GM18870 (cell line): ENCODE measurements around the gene CAMKV.

Source experiments
- ATAC-seq: cut with Tn5 transposase; IDR thresholded peaks from one replicate; pipeline ENCODE4 v1.9.1; 2021; ENCODE audit warnings: moderate library complexity; ENCODE audit not compliant: unreplicated experiment

CAMKV gene

DNA sequence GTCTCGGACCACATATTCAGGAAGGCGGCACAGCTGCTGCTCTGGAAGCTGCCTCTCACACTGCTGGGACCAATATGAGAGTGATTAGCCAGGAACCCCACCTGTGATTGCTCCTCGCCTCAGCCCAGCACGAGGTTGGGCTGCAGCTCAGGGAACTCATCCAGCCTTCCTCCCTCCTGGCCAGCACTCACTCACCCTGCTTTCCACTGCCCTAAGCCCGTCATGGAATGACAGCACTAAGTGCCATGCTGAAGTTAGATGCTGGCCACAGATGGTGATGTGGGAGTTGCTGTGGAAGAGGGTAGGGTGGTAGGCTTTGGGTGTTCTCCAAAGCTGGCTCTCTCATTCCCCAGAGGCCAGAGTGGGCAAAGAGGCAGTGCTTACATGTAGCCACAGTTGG lies 26.6 kb upstream of the CAMKV start:
- no peak for ATAC-seq

DNA sequence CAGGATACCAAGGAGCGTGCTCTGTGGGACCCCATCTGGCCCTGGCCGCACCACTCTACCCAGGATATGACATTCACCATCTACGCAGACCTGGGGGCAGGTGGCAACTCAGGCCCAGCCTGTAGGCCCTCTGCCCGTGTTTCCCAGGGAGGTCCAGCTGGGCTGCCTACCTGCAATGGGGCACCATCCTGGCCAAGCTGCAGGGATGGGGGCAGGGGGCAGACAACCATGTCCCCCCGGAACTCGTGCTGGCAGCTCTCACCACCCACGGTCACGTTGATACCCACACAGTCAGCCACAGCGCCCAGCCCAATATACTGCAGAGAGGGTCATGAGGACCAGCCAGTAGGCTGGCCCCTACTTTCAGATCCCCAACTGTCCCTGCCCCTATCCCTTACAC lies 26.1 kb upstream of the CAMKV start:
- no peak for ATAC-seq

DNA sequence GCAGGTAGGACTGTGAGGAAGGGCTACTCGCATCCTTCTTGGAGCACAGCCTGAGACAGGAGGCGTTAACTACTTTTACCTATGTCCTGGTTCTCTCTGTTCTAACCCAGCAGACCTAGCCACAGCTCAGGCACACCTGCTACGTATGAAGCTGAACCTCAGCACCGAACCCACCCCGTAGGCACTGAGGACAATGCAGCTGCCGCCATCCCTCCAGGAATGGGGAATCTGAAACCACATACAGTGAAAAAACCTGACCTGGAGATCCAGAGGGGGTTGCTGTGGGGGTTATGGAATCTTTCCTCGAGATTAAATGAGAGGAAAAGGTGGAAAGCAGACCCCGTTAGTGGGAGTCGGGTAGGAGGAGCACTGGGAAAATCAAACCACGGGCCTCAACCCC lies 19.6 kb upstream of the CAMKV start:
- no peak for ATAC-seq

DNA sequence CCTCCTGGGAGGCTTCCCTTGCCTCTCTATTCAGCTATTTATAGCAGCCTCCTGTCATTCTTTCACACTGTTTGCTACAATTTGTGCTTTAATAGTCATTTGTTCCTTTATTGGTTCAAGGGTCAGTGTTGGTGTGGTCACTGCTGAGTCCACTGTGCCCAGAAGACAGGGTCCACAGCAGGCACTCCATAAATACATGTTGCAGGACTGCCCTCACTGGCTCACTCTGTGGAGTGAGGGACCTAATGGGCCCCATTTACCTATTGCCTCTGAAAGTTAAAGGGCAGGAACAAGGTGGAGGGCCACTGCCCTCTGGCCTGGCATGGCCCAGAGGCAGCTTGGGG lies 17.2 kb upstream of the CAMKV start:
- ATAC-seq: no peak

DNA sequence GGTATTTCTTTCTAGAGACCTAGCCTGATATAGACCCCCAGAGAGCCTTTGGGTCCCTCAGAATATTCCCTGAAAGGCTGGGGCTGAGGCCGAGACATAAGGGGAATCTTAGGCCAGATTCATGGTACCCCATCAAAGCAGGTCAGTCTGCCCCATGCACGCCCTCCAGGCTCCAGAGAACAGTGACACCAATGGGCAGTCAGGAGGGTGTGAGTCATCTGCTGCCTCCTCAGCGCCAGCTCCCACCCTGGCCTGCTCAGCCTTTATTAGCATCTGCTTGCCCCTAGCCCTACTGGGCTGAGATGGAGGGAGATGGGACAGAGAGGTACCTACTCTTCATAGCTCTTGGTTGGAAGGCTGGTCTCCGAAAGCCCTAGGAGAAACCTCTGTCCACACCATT lies 14.3 kb upstream of the CAMKV start:
- no peak for ATAC-seq

DNA sequence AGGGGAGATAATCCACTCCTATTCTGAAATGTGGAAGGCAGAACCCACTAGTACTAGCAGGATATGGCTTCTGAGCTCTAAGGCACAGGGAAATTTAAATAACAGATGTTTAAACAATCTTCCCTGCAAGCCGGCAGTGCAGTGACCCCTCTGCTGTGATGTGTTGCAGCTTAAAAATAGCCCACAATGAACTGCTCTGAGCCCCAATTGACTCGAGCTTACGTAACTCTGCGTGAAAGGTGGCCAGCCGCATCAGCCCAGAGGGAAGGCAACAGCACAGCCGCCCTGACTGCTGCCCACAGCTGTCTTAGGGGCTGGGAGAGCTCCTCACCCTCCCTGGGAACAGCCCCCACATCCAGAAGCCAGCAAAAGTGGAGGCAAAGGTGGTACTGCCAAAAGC lies 12.5 kb upstream of the CAMKV start:
- no peak for ATAC-seq

DNA sequence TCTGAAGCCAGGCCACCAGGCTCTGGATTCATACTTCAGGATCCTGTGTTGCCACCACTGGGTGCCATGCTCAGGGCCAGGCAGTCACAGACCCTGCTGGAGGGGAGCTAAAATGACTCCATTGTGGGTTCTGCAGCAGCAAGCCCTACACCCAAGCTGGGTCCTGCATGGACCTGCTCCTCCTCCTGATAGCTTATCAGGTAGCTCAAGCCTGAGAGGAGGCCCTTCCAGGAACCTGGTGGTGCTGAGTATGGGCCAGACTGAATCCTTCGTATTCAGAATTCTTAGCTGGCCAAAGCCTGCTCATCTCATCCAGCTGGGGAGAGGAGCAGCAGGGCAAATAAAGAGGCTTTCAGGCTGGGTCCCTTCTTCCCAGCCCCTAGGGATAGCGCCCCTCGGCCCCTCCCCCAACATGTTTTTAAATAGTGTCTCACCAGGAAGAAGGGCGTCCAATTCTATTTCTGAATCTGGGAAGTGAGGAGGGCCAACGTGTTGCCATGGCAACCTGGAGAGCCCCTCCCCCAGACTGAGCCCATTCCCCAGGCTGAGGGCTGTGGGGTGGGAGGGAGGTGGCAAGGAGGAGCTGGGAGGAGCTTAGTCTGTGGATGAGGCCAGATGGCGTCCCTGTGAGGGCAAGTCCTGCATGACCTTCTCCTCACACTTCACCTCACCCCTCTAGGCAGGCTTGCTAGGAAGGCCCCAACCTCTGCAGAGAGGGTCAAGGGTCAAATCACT lies 11.0 kb upstream of the CAMKV start:
- ATAC-seq: no peak

DNA sequence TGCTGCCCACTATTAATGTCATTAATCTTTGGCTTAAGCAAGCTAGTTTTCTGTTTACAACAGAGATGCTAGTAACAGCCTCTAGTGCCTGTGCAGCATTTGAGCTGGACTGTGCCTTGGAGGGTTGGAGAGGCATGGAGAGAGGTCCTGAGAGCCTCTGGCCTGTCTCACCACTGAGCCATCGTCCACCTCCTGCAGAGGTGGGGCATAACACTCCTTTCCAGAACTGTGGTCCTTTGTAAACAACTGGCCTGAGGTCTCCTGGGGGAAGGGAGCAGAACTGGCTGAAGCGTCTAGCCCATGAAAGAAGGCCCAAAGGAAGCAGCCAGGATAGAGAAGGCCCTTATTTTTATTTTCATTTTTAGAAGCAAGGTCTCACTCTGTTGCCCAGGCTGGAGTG lies 10.0 kb upstream of the CAMKV start:
- no peak for ATAC-seq

DNA sequence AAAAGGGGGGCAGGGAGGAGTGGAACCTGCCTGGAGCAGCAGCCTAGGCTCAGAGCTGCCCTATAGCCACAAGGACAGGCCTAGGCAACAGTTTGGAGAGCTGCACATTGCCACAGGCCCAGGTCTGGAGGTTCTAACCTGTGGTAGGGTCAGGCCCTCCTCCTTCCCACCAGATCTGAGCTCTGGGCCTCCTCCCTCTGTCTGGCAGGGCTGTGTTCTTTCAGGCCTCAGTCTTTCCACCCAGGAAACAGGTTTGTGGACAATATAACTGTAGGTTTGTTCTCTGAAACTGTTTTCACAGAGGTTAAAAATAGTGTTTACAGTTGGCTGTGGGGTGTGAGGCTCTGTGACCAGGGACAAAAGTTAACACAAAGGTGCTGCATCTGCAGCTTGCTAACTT lies 9.0 kb upstream of the CAMKV start:
- no peak for ATAC-seq

DNA sequence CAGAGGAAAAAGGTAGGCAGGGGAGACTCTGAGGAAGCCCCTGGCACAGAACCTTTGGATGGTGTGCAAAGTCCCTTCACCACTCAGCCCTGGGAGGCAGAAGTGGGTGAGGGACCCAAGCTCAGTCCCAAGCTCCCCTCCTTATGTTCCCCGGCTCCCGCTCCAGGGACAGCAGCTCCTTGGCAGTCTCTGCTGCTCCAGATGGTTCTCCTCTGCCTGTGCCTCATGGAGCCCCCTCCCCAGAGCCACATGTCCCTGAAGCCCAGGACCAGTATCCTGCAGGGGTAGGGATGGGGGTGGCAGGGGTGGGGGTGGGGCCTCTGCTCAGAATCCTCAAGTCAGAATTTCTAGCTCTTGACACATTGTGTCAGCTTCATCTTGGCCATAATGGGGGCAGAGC lies 8.0 kb upstream of the CAMKV start:
- no peak for ATAC-seq

DNA sequence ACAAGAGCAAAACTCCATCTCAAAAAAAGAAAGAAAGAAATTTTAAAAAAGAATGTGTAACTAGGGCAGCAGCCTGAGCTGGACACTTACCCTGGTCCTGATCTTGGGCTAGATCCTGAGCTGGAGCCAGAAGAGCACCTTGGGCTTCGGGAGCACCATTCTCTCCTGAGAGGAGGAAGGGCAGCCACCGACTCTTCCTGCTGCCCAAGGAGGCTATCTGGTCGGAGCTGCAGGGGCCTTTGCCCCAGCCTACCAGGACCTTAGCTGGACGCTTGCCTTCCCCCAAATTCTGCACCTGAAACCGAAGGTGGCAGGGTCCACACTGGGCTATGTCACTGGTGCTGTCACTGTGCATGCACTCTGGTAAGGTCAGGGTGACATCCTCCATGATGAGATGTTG lies 6.9 kb upstream of the CAMKV start:
- no peak for ATAC-seq

DNA sequence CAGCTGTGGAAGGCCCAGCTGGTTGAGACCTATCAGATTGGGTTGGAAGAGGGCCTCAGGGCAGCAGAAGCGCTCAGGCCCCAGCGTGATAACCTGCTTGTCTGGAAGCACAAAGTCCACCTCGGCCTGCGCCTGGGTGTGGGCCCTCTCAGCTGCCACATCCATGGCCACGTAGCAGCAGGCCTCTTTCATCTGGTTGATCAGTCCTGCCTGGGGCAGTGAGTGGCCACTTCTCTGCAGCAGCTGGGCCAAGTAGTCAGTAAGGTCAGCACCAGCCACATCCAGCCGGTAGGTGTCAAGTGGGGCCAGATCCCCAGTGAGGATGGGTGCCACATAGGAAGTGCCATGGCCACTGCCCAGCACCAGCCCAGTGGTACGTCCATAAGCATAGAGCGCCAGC lies 3.9 kb upstream of the CAMKV start:
- no peak for ATAC-seq

DNA sequence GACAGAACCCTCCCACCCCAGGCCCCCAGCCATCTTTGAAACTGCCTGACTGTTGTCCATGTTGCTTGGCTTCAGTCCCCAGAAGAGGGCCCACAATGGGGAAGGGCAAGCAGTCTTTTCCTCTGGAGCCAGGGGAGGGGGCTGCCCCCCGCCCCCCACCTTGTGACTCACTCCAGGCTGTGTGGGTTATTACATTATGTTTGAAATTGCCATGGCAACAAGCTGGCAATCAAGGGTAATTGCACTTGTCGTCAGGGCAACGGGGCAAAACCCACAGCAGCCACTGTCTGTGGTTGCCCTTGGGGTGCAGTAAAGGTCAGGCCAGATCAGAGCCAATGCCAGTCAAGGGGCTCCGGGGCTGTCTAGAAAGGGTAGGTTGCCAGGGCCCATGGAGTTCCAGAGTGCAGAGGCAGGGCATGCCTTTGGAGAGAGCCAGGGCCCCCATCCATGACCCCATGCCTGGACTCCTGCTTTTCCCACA lies 3.1 kb upstream of the CAMKV start:
- no peak for ATAC-seq

DNA sequence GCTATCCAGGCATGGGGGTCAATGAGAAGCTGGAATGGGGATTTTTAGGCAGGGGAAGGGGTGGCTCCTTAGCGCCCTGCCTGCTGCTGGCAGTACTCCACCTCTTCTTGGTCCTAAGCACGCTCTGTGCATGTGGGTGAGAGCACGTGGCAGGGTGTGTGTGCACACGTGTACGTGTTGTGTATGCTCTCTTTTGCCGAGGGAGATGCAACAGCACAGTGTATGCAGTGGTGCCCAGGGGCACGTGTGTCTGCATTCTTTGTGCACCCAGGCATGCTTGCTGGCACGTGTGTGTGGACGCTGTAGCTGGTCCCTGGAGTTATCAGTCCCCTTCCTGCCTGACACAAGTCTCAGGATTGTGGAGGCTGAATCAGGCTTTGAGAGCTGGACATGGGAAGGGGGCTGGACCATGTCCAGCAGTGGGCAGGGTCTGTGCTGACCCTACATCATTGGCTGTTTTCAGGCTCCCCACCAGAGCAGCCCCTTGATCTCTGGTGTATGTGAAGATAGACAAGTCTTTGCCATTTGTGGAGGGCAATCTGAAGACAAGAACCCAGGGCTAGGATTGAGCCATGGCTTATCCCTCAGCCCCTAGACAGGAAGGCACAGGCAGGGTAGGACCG lies 1.9 kb upstream of the CAMKV start:
- ATAC-seq: no peak

DNA sequence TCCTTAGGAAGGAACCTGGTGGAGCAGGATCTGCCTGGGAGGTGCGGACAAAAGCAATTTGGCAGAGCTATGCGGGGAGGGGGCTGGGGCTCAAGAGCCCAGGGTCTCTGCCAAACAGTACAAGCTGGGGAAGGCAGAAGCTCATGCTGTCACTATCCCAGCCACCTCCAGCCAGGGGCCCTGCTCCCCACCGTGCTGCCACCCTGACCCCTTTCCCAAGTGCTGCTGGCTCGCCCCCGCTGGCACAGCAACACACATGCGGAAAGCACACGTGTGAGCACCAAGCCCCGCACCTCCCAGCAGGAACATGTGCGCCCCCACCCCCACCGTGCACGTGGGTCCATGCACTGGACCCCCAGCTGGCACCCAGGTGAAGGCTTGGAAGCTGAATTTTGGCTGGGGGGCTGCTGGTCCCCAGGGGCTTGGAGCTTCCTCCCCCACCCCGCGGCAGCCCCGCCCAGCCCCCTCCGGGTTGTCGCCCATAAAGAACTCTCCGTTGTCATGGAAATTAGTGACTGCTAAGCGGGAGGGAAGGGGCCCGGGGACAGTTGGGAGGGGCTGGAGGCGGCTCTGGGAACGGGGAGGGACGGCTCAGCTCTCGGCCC lies 742 bp downstream of the CAMKV start:
- no peak for ATAC-seq

DNA sequence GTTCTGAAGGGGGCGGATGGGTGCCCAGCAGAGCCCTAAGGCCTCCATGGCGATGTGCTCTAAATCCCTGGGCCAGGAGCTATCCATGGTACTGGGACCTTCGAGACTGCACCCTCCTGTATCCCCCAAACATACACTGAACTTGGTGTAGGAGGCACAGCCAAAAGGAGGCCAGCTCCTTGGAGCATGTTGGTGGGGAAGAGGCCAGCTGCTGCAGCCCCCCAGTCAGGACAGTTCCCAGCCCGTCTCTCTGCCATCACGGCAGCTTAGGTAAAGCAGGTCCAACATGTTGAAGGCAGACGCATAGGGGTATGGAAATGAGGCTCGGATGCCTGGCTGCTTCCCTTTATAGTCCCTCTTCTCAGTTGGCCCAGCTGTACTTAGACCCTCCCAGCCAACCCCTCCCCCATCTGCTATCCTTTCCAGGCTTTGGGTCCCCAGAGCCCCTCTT lies 1.8 kb downstream of the CAMKV start:
- ATAC-seq: no peak

DNA sequence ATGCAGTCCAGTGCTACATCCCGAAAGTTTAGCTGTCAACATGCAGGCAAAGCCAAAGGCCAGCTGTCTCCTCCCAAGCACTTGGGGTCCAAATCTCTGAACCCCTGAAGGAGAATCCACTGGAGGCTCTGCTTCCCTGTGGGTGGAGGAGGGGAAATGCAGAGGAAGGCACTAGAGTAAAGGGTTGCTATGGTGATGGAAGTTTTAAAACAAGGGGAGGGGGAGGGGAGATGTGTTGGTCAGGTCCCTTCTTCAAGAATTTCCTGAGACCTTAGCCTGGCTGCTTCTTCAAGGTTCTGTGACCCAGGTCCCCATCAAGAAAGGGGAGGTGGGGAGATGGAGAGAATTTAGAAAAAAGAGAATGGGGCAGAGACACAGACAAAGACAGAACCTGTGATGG lies 2.3 kb downstream of the CAMKV start:
- ATAC-seq: no peak

DNA sequence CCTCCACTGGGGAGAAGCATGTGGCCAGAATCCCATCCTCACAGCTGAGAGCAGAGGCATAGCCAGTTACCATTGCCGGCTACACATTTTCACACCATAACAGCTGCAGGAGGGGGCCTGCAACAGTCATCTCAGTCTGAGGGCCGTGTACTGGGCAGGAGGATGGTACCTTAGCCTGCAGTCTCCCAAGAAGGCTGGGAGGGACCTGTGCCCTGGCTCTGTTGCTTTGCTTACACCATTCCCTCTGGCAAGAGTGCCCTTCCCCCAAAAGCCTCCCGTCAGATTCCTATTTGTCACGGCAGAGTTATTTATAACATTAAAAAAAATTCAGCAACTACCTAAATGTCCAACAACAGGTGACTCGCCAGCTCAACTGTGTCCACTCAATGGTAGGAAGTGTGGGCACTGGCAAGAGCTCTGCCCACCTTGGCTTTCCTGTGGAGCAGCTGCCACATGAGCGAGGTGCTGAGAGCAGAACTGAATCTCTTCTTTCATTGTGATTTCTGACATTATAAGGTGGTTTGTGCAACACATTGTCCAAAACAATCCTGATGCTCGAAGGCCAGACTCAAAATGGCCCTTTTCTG lies 4.4 kb downstream of the CAMKV start:
- no peak for ATAC-seq

DNA sequence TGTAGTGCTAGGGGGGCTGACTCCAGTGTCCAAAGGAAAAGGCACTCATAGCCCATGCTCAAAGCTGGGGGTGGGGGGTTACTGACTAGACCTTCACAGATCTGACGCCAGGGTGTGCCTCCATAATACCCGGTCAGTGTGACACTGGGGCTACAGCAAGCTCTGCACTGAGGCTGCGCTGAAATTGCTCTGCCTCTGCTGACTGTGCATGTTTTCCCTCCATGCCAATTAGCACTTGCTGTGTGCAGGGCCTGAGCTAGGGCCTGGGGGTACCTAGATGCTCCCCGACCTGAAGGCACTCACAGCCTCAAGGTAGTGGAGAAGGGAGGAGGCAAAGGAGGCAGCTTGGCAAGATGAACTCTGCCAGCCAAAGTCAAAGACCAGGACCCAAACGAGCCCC lies 5.2 kb downstream of the CAMKV start:
- no peak for ATAC-seq

DNA sequence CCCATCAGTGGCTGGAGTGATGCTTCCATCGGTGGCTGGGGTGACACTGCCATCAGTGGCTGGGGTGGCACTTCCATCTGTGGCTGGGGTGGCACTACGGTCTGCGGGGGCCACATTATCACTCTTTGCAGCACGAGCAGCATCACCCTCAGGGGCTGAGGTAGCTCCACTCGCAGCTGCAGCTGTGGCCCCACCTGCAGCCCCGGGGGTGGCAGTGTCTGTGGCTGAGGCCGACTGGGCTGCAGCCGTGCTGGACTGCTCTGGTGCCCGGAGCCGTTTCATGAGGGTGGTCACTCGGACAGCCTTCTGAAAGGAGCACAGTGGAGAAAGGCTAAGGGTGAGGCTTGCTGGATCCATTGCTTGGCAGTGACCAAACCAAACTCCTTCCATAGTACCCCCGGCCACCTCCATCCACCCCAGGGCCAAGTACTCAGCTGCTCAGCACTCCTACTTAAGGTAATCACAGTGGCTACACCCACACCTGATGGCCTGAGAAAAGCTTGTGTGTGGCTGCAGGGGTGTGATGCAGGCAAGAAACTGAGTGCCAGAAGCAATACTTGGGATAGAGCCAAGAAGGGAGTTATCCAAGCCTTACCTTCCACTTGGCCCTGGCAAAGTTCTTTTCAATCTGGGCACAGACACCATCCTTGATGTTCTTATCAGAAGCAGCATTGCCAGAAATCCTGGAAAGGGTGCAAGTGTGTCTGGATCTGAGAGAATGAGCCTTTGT lies 10.0 kb downstream of the CAMKV start:
- ATAC-seq: no peak

DNA sequence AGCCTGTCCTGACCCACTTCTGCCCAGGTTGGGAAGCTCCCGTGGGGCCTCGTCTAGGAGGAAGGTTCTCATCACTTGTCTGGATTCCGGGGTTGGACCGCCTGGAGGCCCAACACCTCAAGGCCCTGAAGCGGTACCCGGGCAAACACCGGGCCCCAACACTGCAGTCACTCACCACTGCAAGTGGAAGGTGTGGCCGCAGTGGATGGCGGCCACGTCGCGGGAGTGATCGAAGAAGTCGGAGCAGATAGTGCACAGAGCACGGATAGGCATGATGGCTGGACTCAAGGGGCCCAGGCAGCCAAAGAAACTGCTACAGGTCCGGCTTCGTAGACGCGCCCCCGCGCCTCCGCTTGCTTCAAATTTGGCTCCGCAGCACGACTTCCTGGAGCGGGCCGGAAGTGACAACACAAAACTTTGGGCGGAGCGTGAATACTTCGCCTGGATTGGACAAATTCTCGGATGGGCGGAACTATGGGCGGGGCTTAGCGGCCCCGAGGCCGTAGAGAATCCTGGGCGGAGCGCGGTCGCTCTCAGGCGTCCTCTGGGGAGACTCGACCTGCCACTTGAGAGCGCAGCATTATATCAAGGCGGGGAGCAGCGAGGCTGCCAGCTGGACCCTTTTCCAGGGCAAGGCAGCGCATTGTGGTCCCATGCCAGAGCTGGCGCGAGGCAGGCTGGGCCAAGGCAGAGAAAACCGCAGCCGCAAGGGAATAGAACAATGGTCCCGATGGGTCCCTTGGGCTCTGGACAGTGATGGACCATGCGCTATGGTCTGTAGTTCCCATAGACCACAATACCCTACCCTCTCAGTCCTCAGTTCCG lies 13.3 kb downstream of the CAMKV start, which contains the start of gene TRAIP:
Gene TRAIP (minus strand): TSS at position 384 of the 825 bp plus-strand sequence. CDS start 111 bp downstream, at position 273.
- peak; percentile 88 for ATAC-seq
